Stimulated activated CD8-positive, alpha-beta memory T cell treated with anti-CD3 and anti-CD28 coated beads, Interleukin-12 subunit alpha, Interleukin-12 subunit beta, amount 100 ng/mL, for 24 hours (primary cell): Measurements from ENCODE around the gene WSB1.

Experiments used
- DNase-seq: peaks from one replicate; pipeline ENCODE4 v3.0.0-alpha.2; 2020; ENCODE audit errors: extremely low read depth

The WSB1 gene

DNA sequence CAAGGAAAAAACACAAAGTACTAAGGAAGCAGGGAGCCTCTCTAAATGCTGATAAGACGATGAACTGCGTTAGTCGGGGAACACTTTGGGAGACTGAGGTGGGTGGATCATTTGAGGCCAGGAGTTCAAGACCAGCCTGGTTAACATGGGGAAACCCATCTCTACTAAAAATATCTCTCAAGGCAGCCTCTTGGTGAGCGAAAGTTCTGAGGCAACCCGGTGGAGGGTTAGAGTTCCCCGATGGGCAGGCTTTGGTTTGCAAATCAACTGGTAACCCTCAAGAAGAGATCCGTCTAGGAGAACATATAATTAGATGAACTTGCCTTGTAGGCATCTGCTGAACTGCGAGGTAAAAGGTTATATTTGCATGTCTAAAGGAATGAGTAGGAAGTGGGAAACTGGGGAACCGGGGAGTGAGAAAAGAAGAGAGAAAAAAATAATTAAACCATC, 44.6 kb downstream of the WSB1 start:
- no peak for DNase-seq

DNA sequence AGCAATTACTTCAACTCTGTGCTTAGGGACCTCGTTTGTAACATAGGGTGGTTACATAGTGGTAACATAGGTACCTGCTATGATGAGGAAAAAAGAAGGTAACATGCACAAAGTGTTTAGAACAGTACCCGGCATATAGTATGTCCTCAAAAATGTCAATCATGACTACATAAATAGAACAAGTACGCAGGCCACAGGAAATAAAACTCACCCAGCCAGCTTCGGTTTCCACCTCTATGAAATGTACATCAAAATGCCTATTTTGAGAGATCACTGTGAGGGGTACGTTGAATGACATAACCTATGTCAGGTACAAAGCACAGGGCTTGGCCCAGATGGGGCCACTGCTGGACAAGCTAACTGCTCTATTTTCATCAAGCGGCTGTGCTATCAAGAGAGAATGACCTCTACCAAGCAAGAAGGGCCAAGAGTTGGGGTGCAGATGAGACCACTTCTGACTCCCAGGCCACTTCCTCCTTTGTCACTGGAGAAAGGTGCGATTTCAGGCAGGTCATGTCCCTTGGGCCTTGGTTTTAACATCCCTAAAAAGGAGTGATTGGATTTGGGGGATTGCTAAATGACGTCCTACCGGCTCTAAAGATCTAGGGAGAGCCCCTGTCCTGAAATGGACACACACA, 45.4 kb downstream of the WSB1 start:
- DNase-seq, result no peak

DNA sequence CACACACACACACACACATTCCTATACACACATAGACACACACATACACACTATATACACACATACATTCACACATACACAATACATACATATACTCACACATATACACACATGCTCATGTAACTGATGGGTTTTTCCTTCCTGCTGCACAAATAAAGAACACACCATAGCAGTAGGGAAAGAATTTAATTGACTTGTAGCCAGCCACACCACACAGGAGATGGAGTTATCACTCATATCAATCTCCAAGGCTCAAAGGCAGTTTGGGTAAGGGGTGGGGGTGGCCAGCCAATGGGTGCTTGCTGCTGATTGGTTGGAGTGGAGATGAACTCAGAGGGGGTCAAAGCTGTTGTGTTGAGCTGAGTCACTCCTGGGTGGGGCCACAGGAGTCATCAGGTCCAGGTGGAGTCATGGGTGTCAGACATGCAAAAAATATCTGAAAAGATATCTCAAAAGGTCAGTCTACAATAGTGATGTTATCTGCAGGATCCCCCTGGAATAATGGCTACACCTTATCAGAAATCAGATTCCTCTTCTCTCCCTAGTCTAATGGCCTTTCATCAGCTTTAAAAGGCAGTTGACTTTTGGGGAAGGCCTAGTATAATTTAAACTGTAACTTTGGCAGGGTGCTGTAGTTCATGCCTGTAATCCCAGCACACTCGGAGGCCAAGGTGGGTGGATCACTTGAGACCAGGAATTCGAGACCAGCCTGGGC, 46.1 kb downstream of the WSB1 start:
- DNase-seq, result no peak

DNA sequence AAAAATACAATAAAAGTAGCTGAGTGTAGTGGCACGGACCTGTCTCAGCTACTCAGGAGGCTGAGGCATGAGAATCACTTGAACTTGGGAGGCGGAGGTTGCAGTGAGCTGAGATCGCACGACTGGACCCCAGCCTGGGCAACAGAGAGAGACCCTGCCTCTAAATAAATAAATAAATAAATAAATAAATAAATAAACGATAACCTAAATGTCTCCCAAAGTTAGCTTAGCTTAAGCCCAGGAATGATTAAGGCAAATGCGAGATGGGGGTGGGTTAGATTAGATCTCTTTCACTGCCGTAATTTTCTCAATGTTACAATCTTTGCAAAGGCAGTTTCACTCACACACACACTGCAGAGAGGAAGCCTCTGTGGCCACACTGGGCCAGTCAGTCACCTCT, 46.7 kb downstream of the WSB1 start:
- DNase-seq, result no peak

DNA sequence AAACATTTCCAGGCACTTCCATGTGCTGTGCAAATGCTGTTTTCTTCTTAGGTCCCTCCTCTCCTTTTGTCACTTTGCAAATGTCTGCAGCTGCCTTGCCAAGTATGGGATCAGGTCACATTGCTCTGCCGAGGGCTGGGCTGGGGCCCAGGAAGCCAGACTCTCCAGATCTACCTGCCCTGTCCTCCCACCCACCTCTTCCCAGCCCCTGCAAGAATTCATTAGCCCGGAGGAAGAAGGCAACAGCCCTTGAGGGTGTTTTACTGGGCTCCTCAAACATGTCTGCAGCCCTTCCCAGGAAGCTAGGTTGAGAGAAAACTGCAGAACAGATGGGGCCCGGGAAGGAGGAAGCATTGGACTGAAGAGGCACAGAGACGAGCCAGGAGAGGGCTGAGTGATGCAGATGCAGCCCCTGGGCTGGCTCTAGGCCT, 47.1 kb downstream of the WSB1 start:
- DNase-seq, result no peak

DNA sequence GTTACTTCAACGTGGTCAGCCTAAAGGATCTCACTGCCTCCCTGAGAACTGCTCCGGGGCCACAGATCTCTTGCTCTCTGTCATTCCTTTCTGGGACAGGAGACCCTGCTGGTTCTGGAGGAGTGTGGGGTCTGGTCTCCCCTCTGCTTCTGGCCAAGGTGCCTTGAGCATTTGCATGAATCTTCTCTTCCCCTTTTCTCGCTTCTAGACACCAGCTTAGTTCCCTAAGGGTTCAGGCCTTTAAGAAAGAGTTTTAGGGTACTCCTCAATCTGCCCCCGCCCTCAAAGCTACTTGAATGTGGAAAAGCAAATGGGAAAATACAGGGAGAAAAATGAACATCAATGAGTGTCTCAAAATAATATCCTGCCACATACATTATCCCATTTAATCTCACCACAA, 48.1 kb downstream of the WSB1 start:
- no peak for DNase-seq

DNA sequence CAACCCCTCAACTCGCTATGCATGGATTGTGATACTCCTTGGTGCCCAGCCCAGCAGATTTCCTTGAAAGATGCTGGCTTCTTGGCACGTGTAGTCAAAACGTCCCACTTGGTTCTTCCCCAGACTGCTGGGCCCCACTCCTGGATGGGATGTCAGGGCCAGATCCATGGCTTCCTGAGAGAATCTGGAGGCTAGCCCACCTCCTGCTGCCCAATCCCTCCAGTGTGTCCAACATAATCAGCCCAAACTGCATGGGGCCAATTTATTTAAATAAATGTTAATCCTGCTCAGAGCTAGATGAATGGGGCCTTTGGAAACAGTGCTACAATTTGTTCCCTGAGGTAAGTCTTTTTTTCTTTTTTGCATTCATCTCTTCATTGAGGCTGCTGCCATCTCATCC, 49.4 kb downstream of the WSB1 start:
- no peak for DNase-seq

DNA sequence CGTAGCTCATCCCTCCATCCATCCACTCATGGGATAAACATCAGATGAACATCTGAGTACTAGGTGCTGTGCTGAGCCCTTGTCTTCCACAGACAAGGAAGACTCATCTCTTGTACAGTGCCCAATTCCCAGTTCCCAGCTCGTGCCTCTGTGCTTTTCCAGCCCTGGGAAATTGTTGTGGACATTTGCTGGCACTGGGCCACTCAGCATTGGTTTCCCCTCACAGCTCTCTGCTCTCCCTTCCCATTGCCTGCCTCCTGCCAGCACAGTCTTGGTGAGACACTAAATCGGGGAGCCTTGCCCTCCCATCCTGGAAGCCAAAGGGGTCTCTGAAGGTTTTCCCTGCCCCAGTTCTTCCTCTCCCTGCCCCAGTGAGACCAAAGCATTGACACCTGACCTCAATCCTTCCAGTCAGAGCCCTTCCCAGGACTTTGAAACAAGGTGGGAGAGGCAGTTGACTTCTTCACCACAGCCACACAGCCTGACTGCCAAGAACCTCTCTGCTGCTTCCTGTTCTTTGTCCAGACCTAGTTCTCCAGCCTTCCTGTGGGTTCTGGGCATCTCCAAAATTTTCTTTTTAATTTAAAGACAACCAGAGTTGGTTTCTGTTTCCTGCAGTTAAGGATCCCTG, 50.2 kb downstream of the WSB1 start:
- no peak for DNase-seq

DNA sequence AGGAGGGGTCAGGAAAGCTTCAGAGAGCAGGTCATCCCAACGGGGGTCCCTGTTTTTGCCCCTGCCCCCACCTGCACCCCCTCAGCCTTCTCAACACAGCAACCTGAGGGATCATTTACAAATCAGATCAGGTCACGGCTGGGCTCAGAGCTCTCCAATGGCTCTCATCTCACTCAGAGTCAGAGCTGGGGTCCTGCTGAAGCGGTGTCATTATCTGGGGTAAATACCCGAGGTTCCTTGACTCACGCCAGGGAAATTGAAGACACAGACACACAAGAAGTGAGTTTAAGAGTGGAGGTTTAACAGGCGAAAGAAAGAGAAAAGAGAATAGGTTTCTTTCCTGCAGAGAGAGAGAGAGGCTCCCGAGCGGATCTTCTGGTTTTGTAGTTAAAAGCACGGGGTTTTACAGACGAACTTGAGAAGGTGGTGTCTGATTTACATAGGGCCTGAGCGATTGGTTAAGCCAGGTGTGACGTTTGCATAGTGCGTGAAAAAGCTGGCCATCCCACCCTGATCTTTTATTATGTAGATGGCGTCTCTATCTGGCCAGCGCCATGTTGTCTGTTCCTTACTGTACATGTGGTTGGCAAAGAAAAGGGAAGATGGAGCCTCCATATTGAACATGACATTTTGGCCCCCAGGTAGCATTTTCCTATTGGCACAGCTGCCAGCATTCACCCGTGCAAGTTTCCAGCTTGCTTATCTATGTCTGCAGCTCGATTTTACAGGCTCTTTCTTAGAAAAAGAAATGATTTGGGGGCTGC, 51.4 kb downstream of the WSB1 start:
- DNase-seq, result no peak

DNA sequence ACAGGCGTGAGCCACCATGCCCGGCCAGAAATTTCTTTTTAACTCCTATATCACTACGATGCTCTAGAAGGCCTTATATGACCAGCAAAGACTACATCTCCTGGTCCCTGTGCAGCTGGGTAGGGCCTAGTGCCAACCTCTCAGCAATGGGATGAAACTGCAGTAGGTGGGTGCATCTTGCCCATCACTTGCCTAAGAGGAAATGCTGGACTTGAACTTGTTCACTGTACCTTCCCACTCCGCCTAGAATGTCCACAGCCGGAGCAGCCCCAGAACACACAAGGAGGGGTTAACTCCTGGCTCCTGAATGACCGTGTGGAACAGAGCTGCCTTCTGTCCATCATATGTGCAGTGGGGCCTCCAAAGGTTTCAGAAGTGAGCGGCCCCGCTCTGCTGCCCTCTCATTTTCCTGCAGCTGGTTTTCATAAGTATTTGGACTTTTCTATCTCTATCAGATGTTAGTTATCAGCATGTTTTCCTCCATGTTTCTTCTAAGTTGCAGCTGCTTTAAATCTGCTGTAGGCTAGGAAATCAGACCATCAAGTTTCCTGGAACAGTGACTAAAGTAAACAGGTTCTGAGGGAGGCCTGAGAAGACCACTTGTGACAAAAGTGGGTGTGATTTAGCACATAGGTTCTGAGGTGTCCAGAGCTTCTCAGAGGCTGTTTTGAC, 52.5 kb downstream of the WSB1 start:
- DNase-seq, result no peak

DNA sequence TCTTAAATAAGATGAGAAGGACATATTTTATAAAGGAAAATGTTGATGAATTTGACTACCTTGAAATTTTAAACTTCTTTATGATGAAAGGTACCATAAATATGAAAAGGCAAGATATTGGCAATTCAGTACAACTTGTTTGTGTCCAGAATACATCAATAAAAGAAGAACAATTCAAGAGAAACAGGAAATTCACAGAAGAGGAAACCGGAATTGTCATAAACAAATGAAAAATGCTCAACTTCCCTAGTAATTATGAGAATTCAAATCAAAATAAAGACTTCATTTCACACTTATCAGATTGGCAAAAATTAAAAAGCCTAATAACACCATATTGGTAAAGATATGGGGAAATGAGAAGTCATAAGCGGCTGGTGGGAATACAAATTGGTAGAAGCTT, 54.3 kb downstream of the WSB1 start:
- DNase-seq, result no peak

DNA sequence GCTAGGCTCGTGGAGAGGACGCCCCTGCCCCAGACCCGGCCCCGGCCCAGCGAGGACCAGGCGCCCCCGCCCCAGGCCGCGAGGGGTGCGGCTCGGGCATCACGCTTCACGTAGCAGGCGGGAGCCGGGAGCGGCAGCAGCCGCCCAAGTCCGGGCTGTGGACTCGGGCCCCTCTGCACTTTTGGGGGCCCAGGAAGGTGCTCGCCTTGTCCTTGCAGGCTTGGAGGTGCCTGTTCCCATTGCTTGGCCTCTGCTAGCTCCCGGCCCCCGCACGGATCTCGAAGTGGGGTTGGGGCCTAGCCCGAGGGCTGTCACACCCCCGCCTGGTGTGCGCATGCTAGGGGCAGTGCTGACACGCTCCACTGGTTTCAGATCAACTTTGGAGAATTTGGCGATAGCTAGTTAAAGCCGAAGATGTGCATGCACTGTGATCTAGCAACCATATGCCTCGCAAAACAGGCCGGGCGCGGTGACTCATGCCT, 55.7 kb downstream of the WSB1 start:
- no peak for DNase-seq

DNA sequence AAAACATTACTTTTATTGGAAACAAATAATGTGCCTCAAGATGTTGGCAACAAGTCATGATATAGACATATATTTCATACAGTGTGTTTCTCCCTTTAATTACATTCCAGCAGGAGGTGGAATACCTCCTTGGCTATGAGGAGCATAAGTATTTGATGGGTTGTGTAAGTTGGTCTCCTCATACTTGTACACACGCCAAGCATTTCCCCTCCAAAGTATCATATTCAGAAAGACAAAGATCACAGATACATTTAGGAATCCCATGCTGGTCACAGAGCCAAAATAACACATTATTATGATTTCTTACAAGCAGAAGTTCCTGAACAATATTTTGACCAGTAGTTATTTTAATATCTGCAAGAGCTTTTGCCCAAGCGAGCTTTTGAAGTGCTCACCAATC, 57.8 kb downstream of the WSB1 start:
- DNase-seq, result no peak

DNA sequence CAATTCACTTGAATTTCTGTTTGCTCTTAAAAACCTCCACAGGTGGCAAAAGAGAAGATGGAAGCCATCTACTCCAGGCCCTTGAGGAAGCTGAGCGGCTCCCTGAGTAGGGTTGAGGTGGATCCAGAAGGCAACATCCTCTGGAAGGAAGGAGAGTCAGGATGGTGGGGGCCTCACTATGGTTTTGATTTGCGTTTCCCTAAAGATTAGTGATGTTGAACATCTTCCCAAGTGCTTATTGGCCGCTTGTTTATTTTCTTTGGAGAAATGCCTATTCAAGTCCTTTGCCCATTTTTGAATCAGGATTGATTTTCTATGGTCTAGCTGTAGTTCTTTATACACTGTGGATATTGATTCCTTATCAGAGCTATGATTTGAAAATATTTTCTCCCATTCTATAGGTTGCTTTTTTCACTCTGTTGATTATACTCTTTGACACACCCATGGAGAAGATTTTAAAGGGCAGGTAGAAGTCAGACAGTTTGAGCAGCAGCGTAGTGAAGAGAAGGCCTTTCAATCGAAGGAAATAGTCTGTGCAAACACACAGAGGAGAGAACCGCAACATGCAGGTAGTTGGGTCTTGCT, 58.6 kb downstream of the WSB1 start:
- no peak for DNase-seq

DNA sequence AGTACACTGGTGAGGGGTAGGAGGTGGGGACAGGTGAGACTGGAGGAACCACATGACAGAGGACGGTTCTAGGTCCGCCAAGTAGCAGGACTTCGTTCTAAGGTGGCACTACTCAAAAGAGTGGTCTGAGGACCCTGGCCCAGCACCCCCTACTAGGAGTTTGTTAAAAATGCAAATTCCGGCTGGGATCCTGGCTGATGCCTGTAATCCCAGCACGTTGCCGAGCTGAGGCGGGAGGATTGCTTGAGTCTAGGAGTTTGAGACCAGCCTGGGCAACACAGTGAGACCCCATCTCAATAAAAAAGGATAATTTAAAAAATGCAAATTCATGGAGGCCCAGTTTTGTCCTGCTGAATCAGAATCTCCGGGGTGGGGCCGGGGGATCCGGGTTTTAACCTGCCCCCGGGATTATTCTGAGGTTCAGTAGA, 59.1 kb downstream of the WSB1 start:
- no peak for DNase-seq

DNA sequence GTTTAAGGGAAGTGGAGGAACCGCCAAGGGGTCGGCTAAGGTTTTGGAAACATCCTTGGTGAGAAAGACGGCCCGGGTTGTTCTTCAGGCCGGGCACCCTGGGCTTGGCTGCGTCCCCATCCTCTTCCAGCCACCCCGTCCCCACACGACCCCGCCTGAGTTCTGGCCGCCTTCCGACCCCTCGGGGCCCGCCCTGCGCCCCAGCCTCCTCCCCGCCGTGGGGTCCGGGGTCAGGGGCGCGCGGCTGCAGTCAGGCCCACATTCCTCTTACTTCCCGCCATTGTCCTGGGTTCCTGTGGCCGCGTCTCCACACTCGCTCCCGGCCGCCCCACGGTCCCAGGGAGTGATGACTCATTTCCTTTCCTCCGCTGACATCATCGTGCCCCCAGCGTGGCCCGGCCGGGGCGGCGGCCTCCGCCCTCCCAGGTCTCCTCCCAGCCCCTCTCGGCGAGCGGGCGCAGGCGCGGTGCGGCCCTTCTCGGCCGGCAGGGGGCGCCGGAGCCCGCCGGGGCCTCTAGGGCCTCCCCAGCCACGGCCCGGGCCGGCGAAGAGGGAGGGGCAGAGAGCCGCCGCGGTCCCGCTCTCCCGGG, 59.6 kb downstream of the WSB1 start:
- peak; percentile 73 for DNase-seq

DNA sequence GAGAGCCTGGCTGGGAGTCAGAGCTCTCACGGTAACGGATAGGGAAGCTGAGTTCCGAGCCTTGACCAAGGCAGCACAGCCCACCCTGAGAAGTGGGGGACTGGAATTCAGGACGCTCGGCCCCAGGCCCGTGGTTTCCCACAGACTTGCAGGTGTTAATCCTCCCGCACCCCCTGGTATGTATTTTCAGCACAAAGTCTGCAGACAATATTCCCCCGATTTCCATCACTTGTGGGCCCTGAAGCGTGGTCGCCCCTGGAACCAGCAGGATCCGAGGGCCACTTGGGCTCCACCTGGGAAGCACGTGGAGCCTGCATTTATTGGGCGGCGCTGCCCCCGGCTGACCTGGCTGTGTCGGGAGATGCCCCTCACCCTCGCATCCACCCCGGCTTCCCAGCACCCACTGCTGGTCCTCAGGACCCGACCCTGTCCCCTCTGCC, 60.2 kb downstream of the WSB1 start:
- no peak for DNase-seq

DNA sequence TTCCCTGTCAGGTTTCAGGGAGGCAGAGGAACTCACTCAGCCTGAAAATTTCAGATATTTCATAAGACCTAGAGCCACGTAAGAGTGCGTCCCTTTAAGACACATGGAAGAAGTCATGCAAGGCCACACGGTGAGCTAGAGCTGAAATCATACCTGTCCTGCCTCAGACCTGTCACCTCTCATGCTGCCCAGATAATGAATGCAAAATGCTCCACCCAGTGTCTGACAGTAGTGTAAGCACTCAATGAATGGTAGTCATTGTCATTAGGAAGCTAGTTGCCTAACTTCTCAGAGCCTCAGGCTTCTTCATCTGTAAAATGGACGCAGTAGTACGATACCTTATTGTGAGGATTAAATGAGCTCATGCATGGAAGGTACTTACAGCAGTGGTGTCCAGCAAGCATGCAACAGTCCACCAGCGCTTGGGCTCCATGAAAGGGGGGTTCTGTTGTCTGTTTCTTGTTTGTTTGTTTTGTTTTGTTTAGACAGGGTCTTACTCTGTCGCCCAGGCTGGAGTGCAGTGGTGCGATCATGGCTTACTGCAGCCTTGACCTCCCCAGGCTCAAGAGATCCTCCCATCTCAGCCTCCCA, 60.7 kb downstream of the WSB1 start:
- no peak for DNase-seq

DNA sequence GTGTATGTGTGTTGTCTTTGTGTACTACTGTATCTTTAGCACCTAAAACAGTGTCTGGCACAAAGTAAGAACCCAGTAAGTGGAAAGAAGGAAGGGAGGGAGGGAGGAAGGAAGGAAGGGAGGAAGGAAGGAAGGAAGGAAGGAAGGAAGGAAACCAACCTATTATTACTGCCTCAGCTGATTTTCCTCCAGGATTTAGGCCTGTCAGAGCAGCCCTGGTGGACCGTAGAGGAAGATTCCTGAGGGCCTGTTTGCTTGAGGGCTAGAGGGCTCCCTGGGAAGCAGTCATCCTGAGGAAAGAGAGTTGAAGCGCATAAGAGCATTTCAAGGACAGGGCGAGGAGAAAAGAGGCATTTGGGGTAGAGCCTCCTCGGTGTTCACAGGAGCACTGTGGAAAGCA, 61.5 kb downstream of the WSB1 start:
- no peak for DNase-seq

DNA sequence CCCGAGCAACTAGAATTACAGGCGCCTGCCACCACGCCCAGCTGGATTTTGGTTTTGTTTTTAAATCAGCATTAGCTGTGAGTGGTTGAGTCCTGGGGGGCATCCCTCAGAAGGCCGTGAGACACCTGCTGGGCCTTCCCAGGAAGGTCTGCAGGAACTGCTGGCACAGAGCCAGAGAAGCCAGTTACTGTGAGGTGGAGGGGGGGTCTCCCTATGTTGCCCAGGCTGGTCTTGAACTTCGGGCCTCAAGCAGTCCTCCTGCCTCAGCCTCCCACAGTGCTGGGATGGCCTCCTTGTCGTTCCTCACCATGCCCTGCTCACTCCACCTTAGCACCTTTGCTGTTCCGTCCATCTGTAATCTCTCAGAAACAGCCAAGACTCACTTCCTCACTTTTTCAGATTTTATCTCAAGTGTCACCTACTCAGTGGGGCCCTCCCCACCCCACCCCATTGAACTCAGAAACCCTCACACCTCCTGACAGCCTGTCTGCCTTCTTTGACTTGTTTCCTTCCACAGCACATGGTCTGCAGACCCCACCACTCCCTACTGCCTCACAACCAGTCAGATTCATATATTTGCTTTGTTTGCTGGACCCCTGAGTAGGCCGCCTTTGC, 62.3 kb downstream of the WSB1 start:
- DNase-seq, result no peak
